ACC112 (cell line): Measurements from ENCODE around the gene ASCC2.

Experiments
- H2AFZ ChIP-seq: fragments of 200-600 bp; sonication (generic); one replicate; pipeline ENCODE4 v1.6.0; 2017; ENCODE audit warnings: antibody characterized with exemption, low read length; ENCODE audit not compliant: unreplicated experiment
- H3K27ac ChIP-seq: fragments of 200-600 bp; sonication (generic); 2 replicates; pipeline ENCODE4 v1.5.1; 2014; ENCODE audit warnings: low read depth, mild to moderate bottlenecking, antibody characterized with exemption, low read length, moderate library complexity
- H3K27me3 ChIP-seq: fragments of 200-600 bp; sonication (generic); 2 replicates; pipeline ENCODE4 v1.6.1; 2014; ENCODE audit warnings: mild to moderate bottlenecking, antibody characterized with exemption, low read length, moderate library complexity, mixed read lengths; ENCODE audit not compliant: insufficient read depth
- H3K36me3 ChIP-seq: fragments of 200-600 bp; sonication (generic); 2 replicates; pipeline ENCODE4 v1.6.1; 2016; ENCODE audit warnings: mild to moderate bottlenecking, antibody characterized with exemption, low read length, moderate library complexity, mixed read lengths; ENCODE audit not compliant: insufficient read depth
- H3K4me1 ChIP-seq: fragments of 200-600 bp; sonication (generic); one replicate; pipeline ENCODE4 v1.6.1; 2016; ENCODE audit warnings: low read length, mixed read lengths; ENCODE audit not compliant: insufficient read depth, unreplicated experiment, control insufficient read depth
- H3K4me3 ChIP-seq: fragments of 200-600 bp; sonication (generic); 2 replicates; pipeline ENCODE4 v1.5.1; 2014; ENCODE audit warnings: mild to moderate bottlenecking, low read depth, low read length
- H3K79me2 ChIP-seq: fragments of 200-600 bp; sonication (generic); one replicate; pipeline ENCODE4 v1.6.0; 2016; ENCODE audit warnings: low read length; ENCODE audit not compliant: control insufficient read depth, unreplicated experiment, insufficient read depth

Gene ASCC2

DNA sequence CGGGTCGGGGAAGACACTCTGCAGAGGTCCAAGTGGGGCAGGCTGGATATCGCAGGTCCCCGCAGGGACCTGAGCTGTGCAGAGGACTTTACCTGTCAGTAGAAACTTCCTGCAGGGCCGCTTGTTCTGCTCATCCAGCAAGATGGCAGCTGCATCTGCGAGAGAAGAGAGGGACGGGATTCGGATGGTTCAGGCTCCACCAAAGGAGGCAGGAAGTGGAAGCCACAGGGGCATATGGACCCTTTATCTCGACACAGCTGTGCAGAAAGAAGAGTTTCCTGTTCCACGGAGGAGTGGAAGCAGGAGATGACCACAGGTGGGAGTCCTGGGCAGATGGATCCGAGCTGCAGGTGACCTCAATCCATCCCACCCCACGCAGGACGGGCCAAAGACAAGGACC, 95.7 kb downstream of the ASCC2 start:
- Histone ChIP-seq H3K27ac (no peak overlapping the region), H3K4me1 (peaks cover 2% of the 10 kb centered on the region), H2AFZ (no peak overlapping the region), H3K27me3 (no peaks in the 10 kb centered on the region), H3K36me3 (no peaks in the 10 kb centered on the region), H3K79me2 (no peaks in the 10 kb centered on the region), H3K4me3 (no peak overlapping the region)

- Histone ChIP-seq H3K27ac (no peak overlapping the region), H3K79me2 (no peaks in the 10 kb centered on the region), H3K36me3 (no peaks in the 10 kb centered on the region), H2AFZ (no peak overlapping the region), H3K27me3 (no peaks in the 10 kb centered on the region), H3K4me1 (peaks cover 2% of the 10 kb centered on the region), H3K4me3 (no peak overlapping the region)
Measured at GRCh38 chr22:29741926-29742325, 96.1 kb downstream of the ASCC2 start.

DNA sequence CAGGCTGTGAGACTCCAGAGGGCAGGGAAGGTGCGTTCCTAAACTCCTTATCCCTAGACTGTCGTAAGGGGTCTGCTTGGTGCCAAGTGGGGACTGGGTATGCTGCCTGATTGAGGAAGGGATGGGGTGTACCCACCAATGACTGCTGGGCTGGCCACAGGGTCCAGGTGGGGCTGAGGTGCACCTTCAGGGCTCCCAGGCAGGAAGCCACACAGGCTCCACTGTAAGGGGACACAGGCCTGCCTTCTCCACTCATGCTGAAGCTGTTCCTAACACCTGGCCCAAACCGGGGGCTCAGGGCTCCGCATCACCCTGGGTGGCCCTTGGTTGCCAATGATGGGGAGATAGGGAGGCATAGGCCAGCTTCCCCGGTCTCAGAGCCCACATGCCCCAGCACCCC, 97.9 kb downstream of the ASCC2 start:
- no peaks in the 10 kb centered on the region for H3K79me2 ChIP-seq
- no peak overlapping the region for H2AFZ ChIP-seq
- no peak overlapping the region for H3K4me3 ChIP-seq
- peaks cover 2% of the 10 kb centered on the region for H3K4me1 ChIP-seq
- H3K27ac ChIP-seq, result no peak overlapping the region
- no peaks in the 10 kb centered on the region for H3K36me3 ChIP-seq
- H3K27me3 ChIP-seq, result no peaks in the 10 kb centered on the region

DNA sequence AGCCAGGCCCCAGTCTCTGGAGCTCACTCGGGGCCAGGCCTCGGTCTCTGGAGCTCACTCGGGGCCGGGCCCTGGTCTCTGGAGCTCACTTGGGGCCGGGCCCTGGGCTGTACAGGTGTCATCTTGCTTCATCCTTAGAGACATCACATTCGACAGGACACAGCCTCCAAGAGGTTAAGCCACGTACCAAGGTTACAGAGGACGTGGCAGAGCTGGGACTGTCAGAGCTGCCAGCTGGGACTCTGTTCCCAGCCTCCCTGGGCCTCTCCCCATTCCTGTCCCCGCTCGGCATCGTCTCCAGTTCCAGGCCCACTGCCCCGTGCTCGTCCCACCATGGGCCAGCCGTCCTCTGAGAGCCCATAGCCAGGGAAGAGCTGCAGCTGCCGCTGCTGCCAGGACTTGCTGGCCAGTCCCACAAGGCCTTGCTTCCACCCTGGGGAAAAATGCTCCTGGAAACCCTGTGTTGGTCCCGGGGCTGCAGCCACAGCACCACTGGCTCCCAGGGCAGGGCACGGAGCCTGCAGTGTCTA, 98.7 kb downstream of the ASCC2 start:
- Histone ChIP-seq H3K27ac (no peak overlapping the region), H3K27me3 (no peaks in the 10 kb centered on the region), H2AFZ (no peak overlapping the region), H3K4me1 (no peaks in the 10 kb centered on the region), H3K79me2 (no peaks in the 10 kb centered on the region), H3K36me3 (no peaks in the 10 kb centered on the region), H3K4me3 (no peak overlapping the region)
